NCI-H2196 treated with DMSO at 0.1 percent for 48 hours (cell line): ENCODE data around the gene NEO1.

Experiments
- DNase-seq: peaks from one replicate; lab custom pipeline; 2025; ENCODE audit not compliant: unreplicated experiment; lab: John Stamatoyannopoulos, UW

Gene NEO1

DNA sequence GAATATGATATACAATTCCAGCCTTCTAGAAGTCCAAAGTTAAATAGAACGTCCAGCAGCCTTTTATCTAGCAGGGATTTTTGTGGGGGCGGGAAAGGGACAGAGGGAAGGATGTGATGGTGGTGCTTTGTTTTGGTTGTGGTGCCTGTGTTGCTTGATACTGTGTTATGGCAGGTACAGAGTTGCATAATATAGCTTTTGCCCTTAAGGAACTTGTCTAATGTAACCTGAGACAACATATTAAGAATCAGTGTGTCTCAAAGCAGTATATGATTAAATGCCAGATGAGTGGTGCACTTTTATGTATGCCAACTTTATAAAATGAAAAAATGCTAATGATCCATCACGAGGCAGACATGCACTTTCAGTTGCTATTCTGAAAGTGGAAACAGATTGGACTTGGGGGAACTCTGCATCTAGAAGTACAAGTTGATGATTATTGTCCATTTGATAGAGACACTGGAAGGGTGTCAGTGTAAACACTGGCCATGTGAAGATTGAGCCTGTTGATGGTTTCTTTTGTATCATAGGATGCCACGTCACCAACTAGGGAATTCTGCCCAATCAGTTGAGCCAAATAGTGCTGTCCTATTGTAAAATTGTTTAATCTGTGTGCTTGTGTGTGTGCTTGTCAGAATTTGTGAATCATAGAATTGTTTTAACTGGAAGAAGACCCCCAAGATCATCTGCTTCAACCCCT is 23.0 kb downstream of the NEO1 start:
- no peak for DNase-seq

DNA sequence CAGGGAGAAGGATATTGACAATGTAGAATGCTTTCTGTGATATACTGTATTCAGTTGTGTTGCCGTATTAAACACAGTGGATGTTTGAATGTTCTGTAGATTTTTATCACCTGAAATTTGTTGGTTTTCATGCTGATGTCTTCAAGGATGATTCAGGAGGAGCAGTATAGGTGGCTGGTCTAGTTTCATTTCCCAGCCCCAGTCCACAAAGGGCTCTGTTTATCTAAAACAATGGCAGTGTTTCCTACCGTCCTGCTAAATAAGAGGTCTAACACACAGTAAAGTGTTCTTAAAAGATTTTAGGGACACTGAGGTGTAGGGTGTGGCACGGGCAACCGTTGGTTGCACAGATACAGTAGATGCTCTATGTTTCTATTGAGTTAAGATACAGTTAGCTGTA is 26.0 kb downstream of the NEO1 start:
- DNase-seq: no peak

DNA sequence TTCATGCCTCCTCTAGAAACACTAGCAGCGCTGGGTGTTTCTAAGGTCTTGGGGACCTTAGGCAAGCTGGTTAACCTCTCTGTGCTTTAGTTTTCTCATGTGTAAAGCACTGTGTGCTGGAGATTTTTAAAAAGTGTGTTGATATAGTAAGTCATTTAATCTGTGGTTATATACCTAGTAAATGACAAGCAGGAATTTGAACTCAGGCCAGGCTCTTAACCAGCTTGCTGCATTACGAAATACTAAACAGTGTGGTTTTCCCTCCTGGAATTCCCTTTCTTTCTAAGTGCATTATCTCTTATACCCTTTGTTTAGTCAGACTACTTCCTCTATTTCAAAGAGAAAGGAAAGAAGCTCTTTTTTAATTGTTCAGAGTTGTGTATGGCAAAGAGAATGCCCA is 26.5 kb downstream of the NEO1 start:
- no peak for DNase-seq

DNA sequence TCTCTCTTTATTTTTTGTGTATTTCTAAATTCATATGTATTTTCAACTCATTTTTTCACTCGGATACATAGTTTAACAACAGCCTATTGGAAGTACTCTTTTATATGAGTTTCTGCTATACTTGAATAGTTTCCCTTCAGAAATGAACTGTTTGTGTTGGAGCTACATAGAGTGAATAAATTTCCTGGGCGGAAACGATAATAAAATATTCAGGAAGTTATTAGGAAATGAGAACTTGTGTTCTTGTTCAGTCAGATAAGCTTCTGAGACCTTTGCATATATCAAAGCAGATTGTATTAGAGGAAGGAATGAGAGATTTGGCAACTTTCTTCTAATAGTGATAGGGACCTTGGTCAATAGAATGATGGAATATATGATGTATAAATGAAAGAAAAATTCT is 27.3 kb downstream of the NEO1 start:
- no peak for DNase-seq

DNA sequence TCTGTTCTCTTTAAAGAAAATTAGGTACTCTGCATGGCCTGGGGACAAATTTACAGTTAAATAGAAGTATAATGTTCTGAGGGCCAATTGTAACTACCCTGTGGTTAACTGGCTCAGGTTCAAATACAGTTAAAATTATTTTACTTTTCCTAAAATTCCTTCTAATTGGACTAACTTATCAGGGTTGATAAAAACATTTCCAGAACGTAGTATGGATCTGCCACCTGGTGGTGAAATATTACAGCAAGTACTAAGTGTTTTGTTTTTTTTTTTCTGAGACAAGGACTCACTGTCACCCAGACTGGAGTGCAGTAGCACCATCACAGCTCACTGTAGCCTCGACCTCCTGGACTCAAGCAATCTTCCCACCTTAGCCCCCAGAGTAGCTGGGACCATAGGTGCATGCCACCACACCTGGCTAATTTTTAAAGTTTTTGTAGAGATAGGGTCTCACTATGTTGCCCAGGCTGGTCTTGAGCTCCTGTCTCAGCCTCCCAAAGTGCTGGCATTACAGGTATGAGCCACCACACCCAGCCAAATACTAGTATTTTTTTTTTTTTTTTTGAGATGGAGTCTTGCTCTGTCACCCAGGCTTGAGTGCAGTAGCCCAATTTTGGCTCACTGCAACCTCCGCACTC is 29.2 kb downstream of the NEO1 start:
- no peak for DNase-seq

DNA sequence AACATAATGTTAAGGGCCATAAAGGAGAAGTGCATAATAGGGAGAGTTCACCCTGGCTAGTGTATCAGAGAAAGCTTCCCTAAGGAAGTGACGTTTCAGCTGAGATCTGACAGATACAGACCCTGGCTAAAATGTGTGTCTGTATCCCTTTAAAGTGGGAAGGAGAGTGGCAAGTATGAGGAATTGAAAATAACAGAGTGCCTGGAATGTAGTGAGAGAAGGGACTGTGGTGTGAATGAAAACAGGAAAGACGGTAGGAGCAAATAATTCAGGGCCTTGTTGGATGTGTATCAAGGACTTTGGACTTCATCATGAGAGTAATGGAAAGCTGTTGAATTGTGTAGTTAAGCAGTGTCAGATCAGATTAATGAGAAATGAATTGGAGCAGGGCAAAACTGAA is 30.5 kb downstream of the NEO1 start:
- DNase-seq: no peak

DNA sequence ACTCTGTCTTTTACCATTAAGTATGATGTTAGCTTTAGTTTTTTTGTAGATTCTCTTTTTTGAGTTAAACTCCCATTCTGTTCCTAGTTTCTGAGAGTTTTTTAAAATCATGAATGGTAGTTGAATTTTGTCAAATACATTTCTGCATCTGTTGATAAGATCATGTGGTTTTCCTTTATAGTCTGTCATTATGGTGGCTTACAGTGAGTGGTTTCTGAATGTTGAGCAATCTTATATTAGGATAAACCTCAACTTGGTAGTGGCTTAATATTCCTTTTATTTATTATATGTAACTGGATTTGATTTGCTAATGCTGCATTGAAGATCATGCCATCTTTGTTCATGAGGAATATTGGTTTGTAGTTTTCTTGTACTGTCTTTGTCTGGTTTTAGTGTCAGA is 34.8 kb downstream of the NEO1 start:
- DNase-seq: no peak

DNA sequence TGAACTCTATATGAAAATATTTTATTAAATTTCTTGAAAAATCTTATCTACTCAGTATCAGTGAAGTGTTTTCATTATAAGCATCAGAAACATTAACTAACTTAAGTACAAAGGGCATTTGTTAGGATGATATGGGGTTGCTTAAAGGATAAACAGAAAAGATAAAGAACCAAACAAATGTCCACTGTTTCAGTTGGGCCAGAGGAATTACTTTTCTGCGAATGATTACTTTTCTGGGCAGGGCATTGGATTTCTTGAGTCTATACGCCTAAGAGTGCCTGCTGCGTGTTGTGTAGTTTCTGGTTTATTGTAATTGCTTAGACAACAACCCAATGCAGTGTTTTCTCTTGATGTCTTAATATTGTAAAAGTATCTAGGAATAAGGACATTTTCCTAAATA is 52.8 kb downstream of the NEO1 start:
- DNase-seq: no peak

DNA sequence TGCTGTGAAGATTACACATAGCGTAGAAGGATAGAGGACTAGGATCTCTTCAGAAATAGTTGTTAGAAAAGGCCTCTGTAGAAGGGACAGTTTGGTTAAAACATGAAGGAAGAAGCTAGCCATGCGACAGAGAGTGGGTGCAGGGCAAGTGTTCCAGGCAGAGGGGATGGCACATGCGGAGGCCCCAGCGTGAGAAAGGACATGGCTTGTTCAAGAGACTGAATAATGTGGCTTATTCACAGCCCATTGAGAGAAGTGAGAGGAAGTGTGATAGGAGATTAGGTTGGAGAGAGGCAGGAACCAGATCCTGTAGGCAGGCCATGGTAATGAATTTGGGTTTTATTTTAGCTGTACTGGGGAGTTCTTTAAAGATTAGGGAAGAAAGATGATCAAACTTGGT is 56.4 kb downstream of the NEO1 start:
- DNase-seq: no peak

DNA sequence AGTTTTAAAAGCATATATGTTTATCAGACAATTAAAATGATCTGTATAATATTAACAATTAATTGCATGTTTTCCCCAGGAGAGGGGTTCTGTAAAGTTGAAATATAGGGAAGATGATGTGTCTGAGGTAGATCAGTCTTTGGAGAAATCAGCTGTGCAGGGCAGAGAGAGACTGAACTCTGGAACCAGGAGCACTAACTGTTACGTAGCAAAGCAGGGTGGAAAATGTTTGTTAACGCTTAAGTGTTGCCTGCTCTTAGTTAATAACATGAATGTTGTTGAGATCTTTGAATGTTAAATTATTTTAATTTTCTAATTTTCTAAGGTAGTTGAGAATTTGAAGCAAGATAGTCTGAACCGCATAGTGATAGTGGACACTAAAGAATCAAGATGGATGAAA is 57.5 kb downstream of the NEO1 start:
- DNase-seq: no peak

DNA sequence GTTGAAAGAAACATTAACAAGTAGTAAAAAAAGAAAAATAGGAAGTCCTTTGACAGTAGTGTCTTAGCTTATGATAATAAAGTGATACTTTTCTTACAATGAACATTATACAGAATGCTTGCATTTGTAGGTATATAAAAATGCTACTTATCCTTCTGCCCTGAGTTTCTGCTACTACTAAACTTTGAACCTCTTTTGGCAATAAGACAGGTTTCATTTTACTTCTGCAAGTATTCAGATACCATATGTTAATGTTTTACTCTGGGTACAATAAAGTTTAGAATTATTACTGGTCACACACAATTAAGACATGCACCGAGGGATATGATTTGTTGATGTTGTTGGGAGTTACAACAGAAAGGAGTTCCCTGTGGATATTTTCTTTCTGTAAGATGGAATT is 57.9 kb downstream of the NEO1 start:
- DNase-seq: no peak

DNA sequence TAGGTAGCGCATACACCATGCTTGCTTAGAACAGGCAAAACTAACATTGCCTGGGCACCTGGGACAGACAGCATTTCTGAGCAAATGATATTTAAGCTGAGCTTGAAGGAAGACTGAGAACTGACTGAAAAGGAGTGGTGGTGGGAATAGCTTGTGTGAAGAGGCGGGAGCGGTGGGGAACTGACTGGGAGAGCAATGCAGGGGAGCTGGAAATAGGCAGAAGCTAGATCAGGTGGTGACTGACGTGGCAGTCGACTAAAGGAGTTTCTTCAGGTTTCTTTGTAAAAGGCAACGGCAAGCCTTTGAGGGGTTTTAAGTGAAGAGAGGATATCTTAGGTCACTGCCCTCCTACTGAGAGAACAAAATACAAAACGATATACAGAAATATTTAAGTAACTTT is 61.8 kb downstream of the NEO1 start:
- no peak for DNase-seq

DNA sequence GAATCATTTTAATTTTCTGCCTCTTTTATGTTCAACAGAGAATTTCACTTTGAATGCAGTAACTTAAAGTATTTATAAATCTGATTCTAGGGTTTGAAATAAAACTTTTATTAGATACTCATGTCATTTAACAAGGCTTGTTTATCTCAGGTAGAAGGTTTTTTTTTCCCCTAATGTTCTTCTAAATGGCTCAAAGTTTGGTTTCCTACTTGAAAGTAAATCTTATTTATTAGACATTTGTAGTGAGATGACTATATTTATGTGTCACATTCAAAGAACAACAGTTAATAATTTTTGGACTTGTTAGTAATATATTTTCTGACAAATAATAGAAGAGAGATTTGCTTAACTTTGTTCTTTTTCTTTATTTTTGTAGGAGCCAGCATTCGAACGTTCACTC is 63.9 kb downstream of the NEO1 start:
- DNase-seq: no peak

DNA sequence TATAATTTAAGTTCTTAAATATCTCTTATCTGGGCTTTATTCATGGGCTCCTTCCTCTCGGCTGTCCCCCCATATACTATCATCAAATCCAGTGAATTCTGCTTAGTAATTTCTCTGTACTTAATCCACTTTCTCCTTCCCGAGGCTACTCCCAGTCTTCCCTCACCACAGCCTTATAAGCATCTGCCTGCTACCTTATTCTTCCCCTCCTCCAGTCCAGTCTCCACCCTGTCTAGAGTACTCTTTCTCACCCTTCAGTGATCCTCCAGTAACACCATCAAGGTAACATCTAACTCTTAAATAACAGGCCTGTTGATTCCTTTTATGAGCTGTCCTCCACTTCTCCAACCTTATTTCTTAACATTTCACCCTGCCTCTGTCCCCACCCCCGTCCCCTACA is 65.8 kb downstream of the NEO1 start:
- no peak for DNase-seq

DNA sequence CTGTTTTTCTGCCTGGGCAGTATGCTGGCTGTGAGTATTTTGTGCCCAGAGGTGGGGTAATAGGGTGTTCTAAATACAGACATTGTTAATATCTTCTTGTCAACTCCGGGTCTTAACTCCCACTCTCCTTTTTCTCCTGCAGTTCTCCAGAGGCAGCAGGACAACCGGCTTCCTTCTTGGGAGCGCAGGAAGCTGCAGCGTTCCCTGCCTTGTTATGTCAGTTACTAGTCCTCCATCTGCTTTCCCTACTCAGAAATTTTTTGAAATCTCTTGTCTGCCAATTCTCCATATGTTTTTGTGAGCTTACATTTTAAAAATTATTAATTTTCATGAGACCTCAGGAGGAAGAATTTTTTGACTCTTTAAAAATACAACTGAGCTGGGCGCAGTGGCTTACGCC is 67.2 kb downstream of the NEO1 start:
- DNase-seq: no peak

DNA sequence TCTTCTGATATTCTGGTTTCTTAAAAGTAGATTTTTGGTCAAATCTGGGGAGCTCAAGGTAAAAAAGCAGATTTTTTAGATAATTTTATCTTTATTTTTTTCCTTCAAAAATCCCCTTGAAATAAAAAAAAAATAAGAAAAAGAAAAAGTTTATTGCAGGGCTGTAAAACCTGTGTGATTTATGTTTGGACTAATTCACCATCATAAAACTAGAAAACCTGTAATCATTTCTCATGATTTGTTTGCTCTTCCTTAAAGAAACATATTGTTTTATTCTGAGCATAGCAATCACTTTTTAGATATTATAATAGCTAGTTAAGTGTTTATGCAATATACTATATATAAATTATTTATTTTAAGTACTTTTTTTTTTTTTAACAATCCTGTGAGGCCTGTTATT is 68.0 kb downstream of the NEO1 start:
- no peak for DNase-seq

DNA sequence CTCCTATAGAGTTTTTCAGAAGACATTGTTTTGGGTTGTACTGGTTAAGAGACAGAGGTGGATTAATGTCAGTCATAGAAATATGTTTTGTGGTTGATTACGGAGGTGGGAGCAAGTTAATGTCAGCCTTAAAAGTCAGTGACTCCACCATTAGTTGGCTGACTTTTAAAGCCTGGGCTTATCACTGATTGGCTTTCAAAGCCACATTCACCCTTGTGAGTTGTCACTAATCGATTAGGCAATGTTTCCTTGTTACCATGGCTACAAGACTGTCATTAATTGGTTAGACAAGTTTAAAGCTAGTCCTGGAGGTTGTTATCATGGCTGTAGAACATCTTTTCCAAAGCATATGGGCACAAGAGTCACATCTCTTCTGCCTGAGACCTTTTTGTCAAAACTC is 73.0 kb downstream of the NEO1 start:
- no peak for DNase-seq

DNA sequence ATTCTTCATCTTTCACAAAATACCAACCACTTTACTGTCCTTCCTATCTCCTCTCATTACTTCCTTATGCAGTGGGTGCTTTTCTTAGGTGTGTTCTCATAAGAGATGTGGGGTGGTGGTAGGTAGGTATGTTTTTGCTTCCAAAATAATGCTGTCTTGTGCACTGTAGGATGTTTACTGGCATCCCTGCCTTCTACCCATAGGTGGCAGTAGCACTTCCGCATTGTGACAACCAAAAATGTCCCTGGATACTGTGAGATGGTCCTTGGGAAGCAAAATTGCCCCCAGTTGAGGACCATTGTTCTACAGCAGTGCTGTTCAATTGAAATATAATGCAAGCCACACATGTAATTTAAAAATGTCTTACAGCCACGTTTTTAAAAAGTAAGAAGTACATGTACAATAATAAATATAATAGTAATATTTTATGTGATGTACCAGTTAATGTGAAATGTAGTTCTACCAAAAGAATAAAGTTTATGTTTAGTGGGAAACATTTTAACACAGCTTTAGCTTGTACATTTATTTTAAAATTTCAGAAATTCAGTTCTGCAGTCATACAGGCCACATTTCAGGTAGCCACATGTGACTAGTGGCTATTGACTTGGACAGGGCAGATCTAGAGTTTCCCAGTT is 75.2 kb downstream of the NEO1 start:
- no peak for DNase-seq

DNA sequence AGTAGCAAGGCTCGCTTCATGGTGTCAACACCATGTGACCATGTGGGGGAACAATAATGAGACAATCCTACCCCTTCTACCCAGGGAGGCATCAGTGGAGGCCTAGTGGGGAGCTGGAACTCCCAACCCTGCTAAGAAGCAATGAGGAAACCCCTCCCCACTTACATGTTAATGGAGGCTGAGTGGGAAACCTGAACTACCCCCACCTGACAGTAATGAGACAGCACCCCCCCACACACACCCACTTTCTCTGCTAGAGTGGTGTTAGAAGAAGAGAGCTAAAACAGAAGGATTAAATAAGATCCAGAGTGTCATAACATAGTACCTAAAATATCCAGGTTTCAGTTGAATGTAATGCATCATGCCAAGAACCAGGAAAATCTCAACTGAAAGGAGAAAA is 78.6 kb downstream of the NEO1 start:
- DNase-seq: no peak

DNA sequence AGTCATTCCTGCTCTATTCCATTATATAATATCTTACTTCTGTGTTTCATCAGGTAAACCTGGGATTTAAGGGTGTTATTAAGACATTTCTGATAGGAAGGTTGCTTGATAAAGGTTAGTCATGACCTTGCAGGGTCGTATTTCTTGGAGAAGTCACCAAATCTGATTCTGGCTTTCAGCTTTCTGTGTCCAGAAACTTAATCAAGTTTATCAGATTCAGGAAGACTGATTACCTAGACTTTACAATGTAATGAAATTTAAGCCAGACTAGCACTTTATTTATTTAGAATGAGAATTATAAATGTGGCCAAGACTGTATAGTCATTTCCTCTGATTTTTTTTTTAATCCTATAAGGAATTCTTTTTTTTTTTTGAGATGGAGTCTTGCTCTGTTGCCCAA is 81.9 kb downstream of the NEO1 start:
- no peak for DNase-seq

DNA sequence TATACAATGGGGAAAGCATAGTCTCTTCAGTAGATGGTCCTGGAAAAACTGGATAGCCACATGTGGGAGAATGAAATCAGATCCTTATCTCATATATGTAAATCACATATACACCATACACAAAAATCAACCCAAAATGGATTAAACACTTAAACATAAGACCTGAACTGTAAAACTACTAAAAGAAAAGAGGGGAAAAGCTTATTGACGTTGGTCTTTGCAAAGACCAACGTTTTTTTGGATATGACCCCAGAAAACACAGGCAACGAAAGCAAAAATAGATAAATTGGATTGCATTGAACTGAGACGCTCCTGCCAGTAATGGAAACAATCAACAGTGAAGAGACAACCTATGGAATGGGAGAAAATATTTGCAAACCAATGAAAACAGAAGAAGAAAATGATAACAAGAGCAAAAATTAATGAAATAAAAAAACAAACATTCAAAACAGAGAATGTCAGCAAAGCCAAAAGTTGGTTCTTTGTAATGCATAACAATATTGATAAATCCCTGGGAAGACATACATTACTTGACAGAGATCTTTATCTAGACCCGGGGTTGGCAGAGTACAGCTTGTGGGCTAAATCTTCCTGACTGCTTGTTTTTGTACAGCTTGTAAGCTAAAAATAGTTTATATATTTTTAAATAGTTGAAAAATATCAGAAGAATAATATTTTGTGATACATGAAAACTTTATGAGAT is 86.9 kb downstream of the NEO1 start:
- no peak for DNase-seq
